HUES64 (cell line): ENCODE results near the gene BAIAP2.
A peak's percentile ranks its signal among the peaks of the same experiment; 100 is the strongest.

Experiments
- H3K27ac ChIP-seq: 2 replicates; pipeline ENCODE4 v1.7.0; 2013; ENCODE audit warnings: low read depth, low read length, inconsistent platforms
- H3K27me3 ChIP-seq: 2 replicates; pipeline ENCODE4 v1.6.1; 2013; ENCODE audit warnings: mild to moderate bottlenecking, low read length; ENCODE audit not compliant: insufficient read depth
- H3K36me3 ChIP-seq: 2 replicates; pipeline ENCODE4 v1.6.1; 2013; ENCODE audit warnings: mild to moderate bottlenecking, low read length; ENCODE audit not compliant: insufficient read depth
- H3K4me1 ChIP-seq: 2 replicates; pipeline ENCODE4 v1.6.1; 2013; ENCODE audit warnings: mild to moderate bottlenecking, low read length, moderate library complexity; ENCODE audit not compliant: insufficient read depth
- H3K4me3 ChIP-seq: 2 replicates; pipeline ENCODE4 v1.5.1; 2013; ENCODE audit warnings: mild to moderate bottlenecking, low read length, moderate library complexity
- H3K9ac ChIP-seq: 2 replicates; pipeline ENCODE4 v1.6.1; 2013; ENCODE audit warnings: mild to moderate bottlenecking, low read depth, low read length
- H3K9me3 ChIP-seq: 2 replicates; pipeline ENCODE4 v1.6.1; 2013; ENCODE audit warnings: low read depth, low read length; ENCODE audit not compliant: insufficient read depth
- WGBS: fragments of 150-250, 120-280 bp; methylation state at CpG from one replicate; pipeline ENCODE4 v1.1.7; 2013; ENCODE audit warnings: missing lambda C conversion rate; 5-methylcytosine and 5-hydroxymethylcytosine counted together

Gene BAIAP2

GRCh38 chr17:81120695-81121621 is 86.0 kb downstream of the BAIAP2 start:
- H3K4me1 ChIP-seq: no peaks in the 10 kb centered on the region
- H3K9ac ChIP-seq: no peak overlapping the region
- H3K36me3 ChIP-seq: no peaks in the 10 kb centered on the region
- no peaks in the 10 kb centered on the region for H3K9me3 ChIP-seq
- WGBS: 90% methylated on average over 45 of the region's 45 CpGs
- peak overlapping the region; percentile 49; the same call in 1 of the 2 replicates for H3K27ac ChIP-seq
- H3K4me3 ChIP-seq: no peak overlapping the region
- no peaks in the 10 kb centered on the region for H3K27me3 ChIP-seq

- Histone ChIP-seq H3K36me3 (no peaks in the 10 kb centered on the region), H3K9ac (no peak overlapping the region), H3K4me1 (no peaks in the 10 kb centered on the region), H3K27me3 (no peaks in the 10 kb centered on the region), H3K9me3 (no peaks in the 10 kb centered on the region), H3K27ac (no peak overlapping the region), H3K4me3 (no peak overlapping the region)
- 93% methylated on average over 109 of the region's 109 CpGs for WGBS
These were observed 87.1 kb downstream of the BAIAP2 start for GRCh38 chr17:81121841-81122733.

GRCh38 chr17:81123052-81124048 is 88.4 kb downstream of the BAIAP2 start:
- Histone ChIP-seq H3K4me1 (no peaks in the 10 kb centered on the region), H3K27me3 (no peaks in the 10 kb centered on the region)
- 90% methylated on average over 39 of the region's 39 CpGs for WGBS

GRCh38 chr17:81124377-81124776 is 89.4 kb downstream of the BAIAP2 start:
- H3K36me3 ChIP-seq: no peaks in the 10 kb centered on the region
- no peaks in the 10 kb centered on the region for H3K4me1 ChIP-seq
- H3K27ac ChIP-seq: no peak overlapping the region
- H3K9ac ChIP-seq: no peak overlapping the region
- WGBS: 96% methylated on average over 18 of the region's 18 CpGs
- H3K27me3 ChIP-seq: no peaks in the 10 kb centered on the region
- no peak overlapping the region for H3K4me3 ChIP-seq
- no peaks in the 10 kb centered on the region for H3K9me3 ChIP-seq

More at GRCh38 chr17:81123052-81124048, 88.4 kb downstream of the BAIAP2 start:
- Histone ChIP-seq H3K36me3 (no peaks in the 10 kb centered on the region), H3K27ac (no peak overlapping the region), H3K9ac (no peak overlapping the region), H3K9me3 (no peaks in the 10 kb centered on the region), H3K4me3 (no peak overlapping the region)

GRCh38 chr17:81125573-81126081 is 90.7 kb downstream of the BAIAP2 start:
- no peaks in the 10 kb centered on the region for H3K36me3 ChIP-seq
- H3K4me3 ChIP-seq: no peak overlapping the region
- no peaks in the 10 kb centered on the region for H3K27me3 ChIP-seq
- WGBS: 90% methylated on average over 12 of the region's 14 CpGs
- H3K9ac ChIP-seq: no peak overlapping the region
- no peaks in the 10 kb centered on the region for H3K9me3 ChIP-seq
- no peaks in the 10 kb centered on the region for H3K4me1 ChIP-seq
- H3K27ac ChIP-seq: no peak overlapping the region

GRCh38 chr17:81126281-81127132 is 91.6 kb downstream of the BAIAP2 start:
- H3K27me3 ChIP-seq: no peaks in the 10 kb centered on the region
- no peaks in the 10 kb centered on the region for H3K4me1 ChIP-seq
- WGBS: 80% methylated on average over 29 of the region's 34 CpGs

GRCh38 chr17:81127133-81127455 is 92.1 kb downstream of the BAIAP2 start:
- H3K27ac ChIP-seq: no peak overlapping the region
- WGBS: 77% methylated on average over 5 of the region's 5 CpGs
- H3K9ac ChIP-seq: no peak overlapping the region
- H3K36me3 ChIP-seq: no peaks in the 10 kb centered on the region
- H3K9me3 ChIP-seq: no peaks in the 10 kb centered on the region
- no peaks in the 10 kb centered on the region for H3K4me1 ChIP-seq
- no peak overlapping the region for H3K4me3 ChIP-seq
- H3K27me3 ChIP-seq: no peaks in the 10 kb centered on the region

More at GRCh38 chr17:81126281-81127132, 91.6 kb downstream of the BAIAP2 start:
- Histone ChIP-seq H3K4me3 (no peak overlapping the region), H3K9me3 (no peaks in the 10 kb centered on the region), H3K36me3 (no peaks in the 10 kb centered on the region), H3K9ac (no peak overlapping the region), H3K27ac (no peak overlapping the region; the same call in 1 of the 2 replicates)

GRCh38 chr17:81127526-81128177 is 92.7 kb downstream of the BAIAP2 start:
- 86% methylated on average over 23 of the region's 25 CpGs for WGBS

GRCh38 chr17:81128338-81128737 is 93.4 kb downstream of the BAIAP2 start:
- WGBS: 90% methylated on average over 14 of the region's 14 CpGs

More at GRCh38 chr17:81127526-81128177, 92.7 kb downstream of the BAIAP2 start:
- H3K9ac ChIP-seq: no peak overlapping the region
- H3K27ac ChIP-seq: no peak overlapping the region
- H3K4me3 ChIP-seq: no peak overlapping the region
- H3K36me3 ChIP-seq: no peaks in the 10 kb centered on the region
- H3K9me3 ChIP-seq: no peaks in the 10 kb centered on the region
- H3K4me1 ChIP-seq: no peaks in the 10 kb centered on the region
- no peaks in the 10 kb centered on the region for H3K27me3 ChIP-seq

More at GRCh38 chr17:81128338-81128737, 93.4 kb downstream of the BAIAP2 start:
- H3K9ac ChIP-seq: no peak overlapping the region
- no peak overlapping the region for H3K27ac ChIP-seq
- no peaks in the 10 kb centered on the region for H3K36me3 ChIP-seq
- H3K27me3 ChIP-seq: no peaks in the 10 kb centered on the region
- no peaks in the 10 kb centered on the region for H3K4me1 ChIP-seq
- H3K9me3 ChIP-seq: no peaks in the 10 kb centered on the region
- H3K4me3 ChIP-seq: no peak overlapping the region
